Transverse colon (tissue), 4 donors: ENCODE results near the gene CCL8.

Experiments used
- CTCF ChIP-seq, 5 experiments: fragments of 200-600 bp in 3 of 5; fragments of 450-650 bp in 2 of 5; sonication (generic) in 3 of 5; IDR thresholded peaks; 1 replicate in 2 of 5; 2 replicates in 3 of 5; pipeline ENCODE4 v1.5.1; 2016 to 2017; ENCODE audit warnings: antibody characterized with exemption in 5 of 5, inconsistent platforms in 3 of 5, mild to moderate bottlenecking in 2 of 5, moderate library complexity in 1 of 5
- POLR2A ChIP-seq: fragments of 450-650 bp; IDR thresholded peaks from one replicate; pipeline ENCODE4 v1.6.1; 2016; ENCODE audit warnings: antibody characterized with exemption, mild to moderate bottlenecking, moderate library complexity
- POLR2AphosphoS5 ChIP-seq, 3 donors: sonication (generic); formaldehyde crosslinking; IDR thresholded peaks; one replicate each; pipeline ENCODE4 v1.6.1; 2016; ENCODE audit warnings: antibody characterized with exemption in 3 of 3

- TF ChIP-seq POLR2A (no peak), CTCF (IDR thresholded peaks at IDR 0.05) (no peak), POLR2AphosphoS5 (IDR thresholded peaks at IDR 0.05) (no peak)
These were observed 16.6 kb upstream of the CCL8 start for GRCh38 chr17:34302636-34303035.
